Osteoblast (primary cell): ENCODE measurements around the gene AANAT. TPM values are rescaled to one million over a fixed set of nuclear protein-coding genes. Genes with fewer than 3 reads are reported as not detected.

Experiments
- DNase-seq: peaks from one replicate; pipeline ENCODE4 v3.0.0; 2011; ENCODE audit warnings: low spot score, mixed read lengths; ENCODE audit not compliant: insufficient read length; ENCODE audit errors: missing footprints
- H2AFZ ChIP-seq: 2 replicates; pipeline ENCODE4 v1.6.0; 2011; ENCODE audit warnings: mild to moderate bottlenecking, low read length
- H3K27ac ChIP-seq: 2 replicates; pipeline ENCODE4 v1.5.1; 2011; ENCODE audit warnings: mild to moderate bottlenecking, low read depth, low read length, moderate library complexity
- H3K27me3 ChIP-seq: 2 replicates; pipeline ENCODE4 v1.6.0; 2012; ENCODE audit warnings: mild to moderate bottlenecking, control low read depth, inconsistent platforms, low read length, moderate library complexity; ENCODE audit not compliant: insufficient read depth
- H3K36me3 ChIP-seq: 2 replicates; pipeline ENCODE4 v1.5.1; 2011; ENCODE audit warnings: mild to moderate bottlenecking, low read length, control low read depth, moderate library complexity; ENCODE audit not compliant: insufficient read depth
- H3K4me1 ChIP-seq: 2 replicates; pipeline ENCODE4 v1.5.1; 2011; ENCODE audit warnings: mild to moderate bottlenecking, low read length, control low read depth, moderate library complexity; ENCODE audit not compliant: insufficient read depth
- H3K4me2 ChIP-seq: 2 replicates; pipeline ENCODE4 v1.6.0; 2011; ENCODE audit warnings: mild to moderate bottlenecking, low read length; ENCODE audit not compliant: insufficient read depth
- H3K4me3 ChIP-seq: fragments of 200-600 bp; sonication (generic); 3 replicates; pipeline ENCODE4 v1.5.1; 2012; ENCODE audit warnings: mild to moderate bottlenecking, low read length, inconsistent platforms; ENCODE audit not compliant: insufficient read depth
- H3K79me2 ChIP-seq: 2 replicates; pipeline ENCODE4 v1.6.0; 2012; ENCODE audit warnings: mild to moderate bottlenecking, low read length, control low read depth, inconsistent platforms; ENCODE audit not compliant: insufficient read depth
- H3K9me3 ChIP-seq: 2 replicates; pipeline ENCODE4 v1.5.1; 2011; ENCODE audit warnings: low read depth, low read length, control low read depth
- H4K20me1 ChIP-seq: 2 replicates; pipeline ENCODE4 v1.6.0; 2012; ENCODE audit warnings: mild to moderate bottlenecking, low read length, control low read depth; ENCODE audit not compliant: insufficient read depth
- CTCF ChIP-seq: IDR thresholded peaks from 2 replicates; pipeline ENCODE4 v1.5.1; 2011; ENCODE audit warnings: mild to moderate bottlenecking, low read depth, low read length, moderate library complexity; ENCODE audit errors: extremely low read depth
- total RNA-seq: library from RNA; depleted of rRNA; stranded (reverse); fragments of >200 nt; gene quantifications from 2 replicates; pipeline ENCODE4 v1.2.3, GENCODE V29; 2012

AANAT gene
- total RNA-seq, 1 donor: not detected

- Histone ChIP-seq H3K4me3 (no peak overlapping the region), H3K4me1 (peaks cover 10% of the 10 kb centered on the region), H2AFZ (no peak overlapping the region), H3K79me2 (peaks cover 93% of the 10 kb centered on the region), H3K36me3 (no peaks in the 10 kb centered on the region), H3K27ac (no peak overlapping the region), H4K20me1 (peaks cover 56% of the 10 kb centered on the region), H3K27me3 (no peaks in the 10 kb centered on the region), H3K4me2 (no peak overlapping the region), H3K9me3 (no peaks in the 10 kb centered on the region)
- no peak for TF ChIP-seq CTCF
- no peak for DNase-seq
These were observed 28.5 kb upstream of the AANAT start for GRCh38 chr17:76438906-76439305.

- TF ChIP-seq CTCF: no peak
- peaks cover 54% of the 10 kb centered on the region for H4K20me1 ChIP-seq
- no peaks in the 10 kb centered on the region for H3K9me3 ChIP-seq
- no peak overlapping the region for H3K4me2 ChIP-seq
- no peak overlapping the region for H3K27ac ChIP-seq
- H3K4me1 ChIP-seq: peaks cover 14% of the 10 kb centered on the region
- no peak for DNase-seq
- H3K79me2 ChIP-seq: peaks cover 93% of the 10 kb centered on the region
- H3K4me3 ChIP-seq: no peak overlapping the region
- no peak overlapping the region for H2AFZ ChIP-seq
- H3K36me3 ChIP-seq: no peaks in the 10 kb centered on the region
- no peaks in the 10 kb centered on the region for H3K27me3 ChIP-seq
These were observed 28.0 kb upstream of the AANAT start for GRCh38 chr17:76439314-76439928.

GRCh38 chr17:76440751-76441362 lies 26.5 kb upstream of the AANAT start:
- DNase-seq: no peak
- H4K20me1 ChIP-seq: peaks cover 52% of the 10 kb centered on the region
- no peak for TF ChIP-seq CTCF

GRCh38 chr17:76441686-76442340 lies 25.6 kb upstream of the AANAT start:
- H4K20me1 ChIP-seq: peaks cover 50% of the 10 kb centered on the region
- H3K79me2 ChIP-seq: peaks cover 89% of the 10 kb centered on the region
- H3K4me3 ChIP-seq: no peak overlapping the region
- H3K27me3 ChIP-seq: no peaks in the 10 kb centered on the region
- H3K9me3 ChIP-seq: no peaks in the 10 kb centered on the region
- TF ChIP-seq CTCF: no peak
- H3K4me2 ChIP-seq: no peak overlapping the region
- peak overlapping the region; percentile 46 for H3K27ac ChIP-seq
- peaks cover 38% of the 10 kb centered on the region for H3K4me1 ChIP-seq
- H2AFZ ChIP-seq: no peak overlapping the region
- no peaks in the 10 kb centered on the region for H3K36me3 ChIP-seq
- no peak for DNase-seq

More at GRCh38 chr17:76440751-76441362, 26.5 kb upstream of the AANAT start:
- Histone ChIP-seq H3K79me2 (peaks cover 92% of the 10 kb centered on the region), H2AFZ (no peak overlapping the region), H3K36me3 (no peaks in the 10 kb centered on the region), H3K27ac (no peak overlapping the region), H3K4me2 (no peak overlapping the region), H3K4me1 (peaks cover 28% of the 10 kb centered on the region), H3K4me3 (no peak overlapping the region), H3K9me3 (no peaks in the 10 kb centered on the region), H3K27me3 (no peaks in the 10 kb centered on the region)
